GM12892 (cell line): Measurements from ENCODE around the gene C1orf94.

Experiments
- POLR2A ChIP-seq: IDR thresholded peaks from 2 replicates; pipeline ENCODE4 v1.6.1; 2011; ENCODE audit warnings: low read depth, low read length, control low read depth
- POLR2AphosphoS5 ChIP-seq: IDR thresholded peaks from 2 replicates; pipeline ENCODE4 v1.6.1; 2011; ENCODE audit warnings: low read depth, low read length, control low read depth
- TAF1 ChIP-seq: IDR thresholded peaks from 2 replicates; pipeline ENCODE4 v1.6.1; 2011; ENCODE audit warnings: low read depth, mild to moderate bottlenecking, control low read depth, low read length, borderline replicate concordance

- TF ChIP-seq POLR2A: no peak
- TF ChIP-seq POLR2AphosphoS5: no peak
- TF ChIP-seq TAF1: no peak
Measured at GRCh38 chr1:34137411-34137810, 39.3 kb upstream of the C1orf94 start.
